ENCODE measurements around the gene ZNF428.

DNA sequence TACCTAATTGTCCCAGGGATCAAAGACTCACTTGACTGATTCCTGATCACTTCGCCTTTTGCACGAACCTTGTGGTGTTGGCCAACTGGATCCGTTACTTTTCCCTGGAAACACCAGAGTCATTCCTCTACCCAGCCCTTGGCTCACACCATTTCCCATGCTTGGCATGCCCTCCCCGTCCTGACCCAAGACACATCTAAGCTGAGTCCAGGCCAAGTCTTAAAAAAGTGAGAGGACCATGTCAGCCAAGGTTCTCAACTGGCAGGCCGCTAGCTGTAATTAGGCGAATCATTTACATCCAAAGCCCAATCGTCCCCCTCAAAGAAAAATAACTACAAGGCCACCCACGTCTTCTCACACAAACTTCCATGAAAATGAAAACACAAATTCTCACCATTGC, 39.1 kb upstream of the ZNF428 start:
- TF ChIP-seq, protein P1, sequence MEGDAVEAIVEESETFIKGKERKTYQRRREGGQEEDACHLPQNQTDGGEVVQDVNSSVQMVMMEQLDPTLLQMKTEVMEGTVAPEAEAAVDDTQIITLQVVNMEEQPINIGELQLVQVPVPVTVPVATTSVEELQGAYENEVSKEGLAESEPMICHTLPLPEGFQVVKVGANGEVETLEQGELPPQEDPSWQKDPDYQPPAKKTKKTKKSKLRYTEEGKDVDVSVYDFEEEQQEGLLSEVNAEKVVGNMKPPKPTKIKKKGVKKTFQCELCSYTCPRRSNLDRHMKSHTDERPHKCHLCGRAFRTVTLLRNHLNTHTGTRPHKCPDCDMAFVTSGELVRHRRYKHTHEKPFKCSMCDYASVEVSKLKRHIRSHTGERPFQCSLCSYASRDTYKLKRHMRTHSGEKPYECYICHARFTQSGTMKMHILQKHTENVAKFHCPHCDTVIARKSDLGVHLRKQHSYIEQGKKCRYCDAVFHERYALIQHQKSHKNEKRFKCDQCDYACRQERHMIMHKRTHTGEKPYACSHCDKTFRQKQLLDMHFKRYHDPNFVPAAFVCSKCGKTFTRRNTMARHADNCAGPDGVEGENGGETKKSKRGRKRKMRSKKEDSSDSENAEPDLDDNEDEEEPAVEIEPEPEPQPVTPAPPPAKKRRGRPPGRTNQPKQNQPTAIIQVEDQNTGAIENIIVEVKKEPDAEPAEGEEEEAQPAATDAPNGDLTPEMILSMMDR (IDR thresholded peaks at IDR 0.05) = no peak
- TF ChIP-seq POLR2AphosphoS5 (IDR thresholded peaks at IDR 0.05) = no peak
- TF ChIP-seq POLR2A (IDR thresholded peaks at IDR 0.05) = no peak

All from gastroesophageal sphincter (tissue), 3 donors.